Muscle of arm (tissue), 14 donors: Measurements from ENCODE around the gene ZNF547. TPM values are rescaled to one million over a fixed set of nuclear protein-coding genes. Genes with fewer than 3 reads are reported as not detected.

ENCODE experiments used
- DNase-seq: peaks from one replicate; pipeline ENCODE4 v3.0.0-alpha.2; 2013
- long read RNA-seq, 11 donors: transcript quantifications; one replicate each; lab custom pipeline, GENCODE V29; 2026
- polyA plus RNA-seq, 12 donors: library from polyadenylated mRNA; unstranded; fragments of 120-200 nt; gene quantifications; one replicate each; pipeline ENCODE4 v1.2.1, GENCODE V29; 2013; ENCODE audit not compliant: insufficient read length in 12 of 12

The ZNF547 gene
- polyA plus RNA-seq, result 1 to 10 TPM in 10 of 12 donors, not detected in 2; 2.2 to 6.1 (median 3.6) TPM
- long read RNA-seq, donor 1, result 0 reads
- long read RNA-seq, donor 2, result 0 reads
- long read RNA-seq, donor 3, result 0 reads
- long read RNA-seq, donor 4, result 0 reads
- long read RNA-seq, donor 5, result 0 reads
- long read RNA-seq, donor 6, result 0 reads
- long read RNA-seq, donor 7, partial matches to known transcripts, result 0 of 1 reads
- long read RNA-seq, donor 7, other reads (novel, unspliced or antisense), result 0 of 1 reads
- long read RNA-seq, donor 8, result 0 reads
- long read RNA-seq, donor 9, result 0 reads
- long read RNA-seq, donor 10, partial matches to known transcripts, result 0 of 1 reads
- long read RNA-seq, donor 10, other reads (novel, unspliced or antisense), result 0 of 1 reads
- long read RNA-seq, donor 11, result 0 reads

GRCh38 chr19:57362997-57363687 lies at the start of gene ZNF547, which contains the start of gene TRAPPC2B:
TSS of gene ZNF547 (plus strand) at chr19:57363551. CDS start at chr19:57368556, 5,005 bp downstream.
TSS of gene TRAPPC2B (plus strand) at chr19:57363551. CDS start at chr19:57364834, 1,283 bp downstream.
- peak; percentile 100 for DNase-seq

- DNase-seq, result no peak
Measured at GRCh38 chr19:57314146-57314545, 49.2 kb upstream of the ZNF547 start.

- DNase-seq, result no peak
Measured at GRCh38 chr19:57317503-57317902, 45.8 kb upstream of the ZNF547 start.

- no peak for DNase-seq
Measured at GRCh38 chr19:57319869-57320179, 43.5 kb upstream of the ZNF547 start.

- DNase-seq, result peak; percentile 98
Measured at GRCh38 chr19:57320180-57321084, 42.9 kb upstream of the ZNF547 start, which contains the start of gene ZNF543. TSS of gene ZNF543 (plus strand) at chr19:57320472. CDS start at chr19:57320854, 382 bp downstream.

- DNase-seq, result no peak
Measured at GRCh38 chr19:57321116-57321515, 42.2 kb upstream of the ZNF547 start.

- no peak for DNase-seq
Measured at GRCh38 chr19:57321751-57322150, 41.6 kb upstream of the ZNF547 start.

GRCh38 chr19:57324992-57325391 lies 38.4 kb upstream of the ZNF547 start:
- no peak for DNase-seq

GRCh38 chr19:57327993-57328392 lies 35.4 kb upstream of the ZNF547 start:
- no peak for DNase-seq

- DNase-seq, result no peak
Measured at GRCh38 chr19:57334191-57334590, 29.2 kb upstream of the ZNF547 start.

- no peak for DNase-seq
Measured at GRCh38 chr19:57338877-57339276, 24.5 kb upstream of the ZNF547 start.

- no peak for DNase-seq
Measured at GRCh38 chr19:57342582-57342981, 20.8 kb upstream of the ZNF547 start.

- no peak for DNase-seq
Measured at GRCh38 chr19:57348136-57348535, 15.2 kb upstream of the ZNF547 start.

- DNase-seq, result peak; percentile 97
Measured at GRCh38 chr19:57350877-57351805, 12.2 kb upstream of the ZNF547 start, which contains the start of gene ZNF304. TSS of gene ZNF304 (plus strand) at chr19:57351271. CDS start at chr19:57351665, 394 bp downstream.

- no peak for DNase-seq
Measured at GRCh38 chr19:57351867-57352266, 11.5 kb upstream of the ZNF547 start.

GRCh38 chr19:57355916-57356315 lies 7.4 kb upstream of the ZNF547 start:
- no peak for DNase-seq

- no peak for DNase-seq
Measured at GRCh38 chr19:57357406-57357805, 5.9 kb upstream of the ZNF547 start.

- no peak for DNase-seq
Measured at GRCh38 chr19:57359300-57359699, 4.1 kb upstream of the ZNF547 start.

GRCh38 chr19:57362419-57362818 lies 932 bp upstream of the ZNF547 start:
- DNase-seq, result no peak

- peak; percentile 31 for DNase-seq
Measured at GRCh38 chr19:57363688-57364181, 384 bp downstream of the ZNF547 start.

- no peak for DNase-seq
Measured at GRCh38 chr19:57366776-57367175, 3.4 kb downstream of the ZNF547 start.
